OCI-LY1 (cell line): ENCODE data around the gene AEBP1.

ENCODE experiments used
- H2AFZ ChIP-seq: fragments of 200-600 bp; sonication (generic), shearing (Covaris generic); 2 replicates; pipeline ENCODE4 v1.6.0; 2014; ENCODE audit warnings: antibody characterized with exemption, mild to moderate bottlenecking, low read length
- H3F3A ChIP-seq: fragments of 200-600 bp; sonication (generic), shearing (Covaris generic); 2 replicates; pipeline ENCODE4 v1.6.0; 2014; ENCODE audit warnings: mild to moderate bottlenecking, antibody characterized with exemption, low read length, moderate library complexity; ENCODE audit not compliant: insufficient read depth
- H3K27ac ChIP-seq: fragments of 200-600 bp; sonication (generic); 2 replicates; pipeline ENCODE4 v1.5.1; 2014; ENCODE audit warnings: low read length, mixed run types, mild to moderate bottlenecking, low read depth; ENCODE audit not compliant: poor library complexity, severe bottlenecking
- H3K27me3 ChIP-seq: fragments of 200-600 bp; sonication (generic); 2 replicates; pipeline ENCODE4 v1.6.0; 2014; ENCODE audit warnings: antibody characterized with exemption, mild to moderate bottlenecking, low read length, moderate library complexity; ENCODE audit not compliant: insufficient read depth
- H3K36me3 ChIP-seq: fragments of 200-600 bp; sonication (generic); 2 replicates; pipeline ENCODE4 v1.6.1; 2014; ENCODE audit warnings: mild to moderate bottlenecking, antibody characterized with exemption, low read length, moderate library complexity, mixed read lengths; ENCODE audit not compliant: insufficient read depth
- H3K4me1 ChIP-seq: fragments of 200-600 bp; sonication (generic); 2 replicates; pipeline ENCODE4 v1.5.1; 2014; ENCODE audit warnings: mild to moderate bottlenecking, low read length, moderate library complexity; ENCODE audit not compliant: insufficient read depth, severe bottlenecking
- H3K4me2 ChIP-seq: fragments of 200-600 bp; sonication (generic), shearing (Covaris generic); 2 replicates; pipeline ENCODE4 v1.6.1; 2014; ENCODE audit warnings: low read length
- H3K4me3 ChIP-seq: fragments of 200-600 bp; sonication (generic); 2 replicates; pipeline ENCODE4 v1.5.1; 2014; ENCODE audit warnings: low read length, low read depth, mild to moderate bottlenecking, mixed read lengths; ENCODE audit not compliant: poor library complexity, severe bottlenecking
- H3K79me2 ChIP-seq: fragments of 200-600 bp; shearing (Covaris generic); 2 replicates; pipeline ENCODE4 v1.6.1; 2016; ENCODE audit warnings: mixed run types, low read length, mixed read lengths; ENCODE audit not compliant: insufficient read depth
- H3K9ac ChIP-seq: fragments of 200-600 bp; sonication (generic), shearing (Covaris generic); 2 replicates; pipeline ENCODE4 v1.6.1; 2014; ENCODE audit warnings: mild to moderate bottlenecking, low read length, mixed read lengths
- H3K9me2 ChIP-seq: fragments of 200-600 bp; sonication (generic), shearing (Covaris generic); 2 replicates; pipeline ENCODE4 v1.6.1; 2014; ENCODE audit warnings: low read depth, mild to moderate bottlenecking, low read length, mixed read lengths
- H3K9me3 ChIP-seq: fragments of 200-600 bp; shearing (Covaris generic); 2 replicates; pipeline ENCODE4 v1.6.1; 2014; ENCODE audit warnings: low read length, mixed read lengths
- H4K20me1 ChIP-seq: fragments of 200-600 bp; sonication (generic), shearing (Covaris generic); 2 replicates; pipeline ENCODE4 v1.6.0; 2016; ENCODE audit warnings: mild to moderate bottlenecking, low read length; ENCODE audit not compliant: insufficient read depth
- CTCF ChIP-seq: fragments of 200-600 bp; sonication (generic), shearing (Covaris generic); IDR thresholded peaks from 2 replicates; pipeline ENCODE4 v1.5.1; 2017; ENCODE audit warnings: mild to moderate bottlenecking, antibody characterized with exemption, low read length, moderate library complexity, mixed read lengths
- EZH2 ChIP-seq: fragments of 200-600 bp; sonication (generic), shearing (Covaris generic); IDR thresholded peaks from 2 replicates; pipeline ENCODE4 v1.8.0; 2017; ENCODE audit warnings: borderline replicate concordance, mixed run types, mild to moderate bottlenecking, antibody characterized with exemption, low read length, moderate library complexity, mixed read lengths

The AEBP1 gene

GRCh38 chr7:44147026-44147991 lies 43.2 kb downstream of the AEBP1 start:
- Histone ChIP-seq H3K36me3 (no peaks in the 10 kb centered on the region), H3K9me3 (no peaks in the 10 kb centered on the region), H3K4me1 (no peaks in the 10 kb centered on the region), H3K79me2 (no peaks in the 10 kb centered on the region), H3K4me2 (no peak overlapping the region), H3K27ac (no peak overlapping the region), H3K9me2 (no peaks in the 10 kb centered on the region), H4K20me1 (no peaks in the 10 kb centered on the region), H3F3A (no peaks in the 10 kb centered on the region), H3K27me3 (no peaks in the 10 kb centered on the region), H3K9ac (no peak overlapping the region), H3K4me3 (no peak overlapping the region), H2AFZ (no peak overlapping the region)
- TF ChIP-seq CTCF (no peak), EZH2 (no peak)

GRCh38 chr7:44148166-44148565 lies 44.0 kb downstream of the AEBP1 start:
- no peaks in the 10 kb centered on the region for H3K27me3 ChIP-seq
- H3K9me2 ChIP-seq: no peaks in the 10 kb centered on the region
- no peak overlapping the region for H3K27ac ChIP-seq
- no peak overlapping the region for H2AFZ ChIP-seq
- no peak overlapping the region for H3K4me3 ChIP-seq
- no peaks in the 10 kb centered on the region for H4K20me1 ChIP-seq
- H3K36me3 ChIP-seq: no peaks in the 10 kb centered on the region
- no peak overlapping the region for H3K4me2 ChIP-seq
- H3K9me3 ChIP-seq: no peaks in the 10 kb centered on the region
- H3K4me1 ChIP-seq: no peaks in the 10 kb centered on the region
- no peak overlapping the region for H3K9ac ChIP-seq
- no peaks in the 10 kb centered on the region for H3K79me2 ChIP-seq
- no peak for TF ChIP-seq EZH2
- no peak for TF ChIP-seq CTCF
- no peaks in the 10 kb centered on the region for H3F3A ChIP-seq

GRCh38 chr7:44148961-44149536 lies 44.9 kb downstream of the AEBP1 start:
- Histone ChIP-seq H3K79me2 (no peaks in the 10 kb centered on the region), H3K36me3 (no peaks in the 10 kb centered on the region), H4K20me1 (no peaks in the 10 kb centered on the region), H3K9ac (no peak overlapping the region), H3K4me2 (no peak overlapping the region), H2AFZ (no peak overlapping the region), H3K9me3 (no peaks in the 10 kb centered on the region), H3F3A (no peaks in the 10 kb centered on the region), H3K4me1 (no peaks in the 10 kb centered on the region), H3K27ac (no peak overlapping the region), H3K9me2 (no peaks in the 10 kb centered on the region), H3K27me3 (no peaks in the 10 kb centered on the region), H3K4me3 (no peak overlapping the region)
- no peak for TF ChIP-seq CTCF
- no peak for TF ChIP-seq EZH2
